H1 (cell line): ENCODE results near the gene CHAC1. TPM values are rescaled to one million over a fixed set of nuclear protein-coding genes. Genes with fewer than 3 reads are reported as not detected.

ENCODE experiments used
- CTCF ChIA-PET: fragments of 300-600 bp; sonication (Branson Sonifier 250); formaldehyde crosslinking; loops from one replicate; lab custom pipeline; 2021; ENCODE audit not compliant: partially characterized antibody; lab: Charles Lee
- POLR2A ChIA-PET: fragments of 300-600 bp; sonication (Branson Sonifier 250); formaldehyde crosslinking; loops from one replicate; lab custom pipeline; 2021; ENCODE audit warnings: inconsistent platforms; ENCODE audit not compliant: partially characterized antibody; lab: Charles Lee
- DNase-seq, 2 experiments: peaks; one replicate each; pipeline versions ENCODE4 v3.0.0 to v3.0.0-alpha.2; 2010 to 2022; ENCODE audit warnings: low spot score in 2 of 2, low read depth in 1 of 2, mixed read lengths in 1 of 2
- FAIRE-seq: peaks from 2 replicates; lab custom pipeline; 2011; peaks lifted over from hg19 to GRCh38; lab: Jason Lieb, UNC
- H2AFZ ChIP-seq: 2 replicates; pipeline ENCODE4 v1.8.1; 2012; ENCODE audit warnings: low read length, inconsistent platforms
- H2AK5ac ChIP-seq: 2 replicates; pipeline ENCODE4 v1.6.1; 2013; ENCODE audit warnings: low read depth, low read length
- H2BK120ac ChIP-seq: replicated peaks from 2 replicates; pipeline ENCODE3; 2013; ENCODE audit warnings: low read depth, low read length, inconsistent platforms
- H2BK12ac ChIP-seq: 2 replicates; pipeline ENCODE4 v1.6.1; 2013; ENCODE audit warnings: low read depth, low read length
- H2BK15ac ChIP-seq: 2 replicates; pipeline ENCODE4 v1.6.1; 2013; ENCODE audit warnings: low read length
- H2BK20ac ChIP-seq: 2 replicates; pipeline ENCODE4 v1.6.1; 2013; ENCODE audit warnings: low read length
- H2BK5ac ChIP-seq: 2 replicates; pipeline ENCODE4 v1.6.1; 2013; ENCODE audit warnings: low read depth, low read length
- H3K14ac ChIP-seq: 2 replicates; pipeline ENCODE4 v1.6.1; 2013; ENCODE audit warnings: inconsistent platforms; ENCODE audit not compliant: insufficient read length
- H3K18ac ChIP-seq: 2 replicates; pipeline ENCODE4 v1.6.1; 2013; ENCODE audit warnings: low read length; ENCODE audit errors: extremely low read depth
- H3K23ac ChIP-seq: 2 replicates; pipeline ENCODE4 v1.6.1; 2013; ENCODE audit warnings: inconsistent platforms; ENCODE audit not compliant: insufficient read length
- H3K23me2 ChIP-seq: 2 replicates; pipeline ENCODE4 v1.6.1; 2013; ENCODE audit warnings: low read depth, low read length
- H3K27ac ChIP-seq: 2 replicates; pipeline ENCODE4 v1.6.1; 2011; ENCODE audit warnings: low read depth, low read length, inconsistent platforms
- H3K27me3 ChIP-seq, 4 experiments: replicated peaks in 1 of 4; 1 replicate in 1 of 4; 2 replicates in 3 of 4; pipeline versions ENCODE4 v1.6.1 to v1.8.1; 2011 to 2013; ENCODE audit warnings: low read length in 3 of 4, mild to moderate bottlenecking in 3 of 4, inconsistent platforms in 2 of 4, mixed read lengths in 2 of 4, moderate library complexity in 1 of 4; ENCODE audit not compliant: control insufficient read depth in 3 of 4, insufficient read depth in 3 of 4; ENCODE audit errors: extremely low read depth in 1 of 4
- H3K36me3 ChIP-seq, 4 experiments: 2 replicates each; pipeline versions ENCODE4 v1.6.1 to v1.8.1; 2011 to 2013; ENCODE audit warnings: mild to moderate bottlenecking in 4 of 4, low read length in 3 of 4, moderate library complexity in 2 of 4, control low read depth in 1 of 4, inconsistent platforms in 1 of 4; ENCODE audit not compliant: insufficient read depth in 4 of 4, control insufficient read depth in 2 of 4
- H3K4ac ChIP-seq: replicated peaks from 2 replicates; pipeline ENCODE3; 2013; ENCODE audit warnings: low read length, low read depth, mixed read lengths, inconsistent platforms; ENCODE audit not compliant: insufficient read length
- H3K4me1 ChIP-seq, 4 experiments: replicated peaks in 1 of 4; 1 replicate in 1 of 4; 2 replicates in 3 of 4; pipeline versions ENCODE4 v1.6.1 to v1.8.1; 2011 to 2013; ENCODE audit warnings: low read length in 3 of 4, inconsistent platforms in 2 of 4, mixed read lengths in 1 of 4; ENCODE audit not compliant: insufficient read depth in 4 of 4, control insufficient read depth in 3 of 4
- H3K4me2 ChIP-seq, 2 experiments: 2 replicates each; pipeline versions ENCODE4 v1.6.1 to v1.8.1; 2011 to 2013; ENCODE audit warnings: low read depth in 2 of 2, low read length in 2 of 2, control low read depth in 1 of 2, inconsistent platforms in 1 of 2, mild to moderate bottlenecking in 1 of 2; ENCODE audit not compliant: insufficient read depth in 1 of 2
- H3K4me3 ChIP-seq, 4 experiments: fragments of 200-600, 300-600 bp in 1 of 4; sonication (generic), shearing (Covaris generic), sonication (Bioruptor Twin) in 1 of 4; 2 replicates each; pipeline versions ENCODE4 v1.5.1 to v1.8.1; 2011 to 2016; ENCODE audit warnings: low read length in 4 of 4, low read depth in 3 of 4, control low read depth in 2 of 4, inconsistent platforms in 2 of 4, mild to moderate bottlenecking in 2 of 4, mixed read lengths in 1 of 4, moderate library complexity in 1 of 4; ENCODE audit not compliant: insufficient read depth in 2 of 4; ENCODE audit errors: extremely low read depth in 1 of 4
- H3K56ac ChIP-seq: replicated peaks from 2 replicates; pipeline ENCODE3; 2013; ENCODE audit warnings: low read depth, mild to moderate bottlenecking, mixed read lengths, low read length, inconsistent platforms; ENCODE audit not compliant: insufficient read length
- H3K79me1 ChIP-seq: 2 replicates; pipeline ENCODE4 v1.6.1; 2013; ENCODE audit warnings: low read depth, low read length, control low read depth
- H3K79me2 ChIP-seq, 2 experiments: 2 replicates each; pipeline versions ENCODE4 v1.6.1 to v1.8.1; 2012 to 2013; ENCODE audit warnings: low read length in 2 of 2, mild to moderate bottlenecking in 2 of 2, inconsistent platforms in 1 of 2; ENCODE audit not compliant: insufficient read depth in 2 of 2, control insufficient read depth in 1 of 2
- H3K9ac ChIP-seq, 4 experiments: replicated peaks in 1 of 4; 1 replicate in 1 of 4; 2 replicates in 3 of 4; pipeline versions ENCODE4 v1.6.1 to v1.8.1; 2011 to 2013; ENCODE audit warnings: low read depth in 3 of 4, low read length in 3 of 4, control low read depth in 2 of 4, mild to moderate bottlenecking in 2 of 4, moderate library complexity in 2 of 4, inconsistent platforms in 1 of 4; ENCODE audit errors: extremely low read depth in 1 of 4
- H3K9me3 ChIP-seq, 2 experiments: 2 replicates each; pipeline versions ENCODE4 v1.6.1 to v1.8.1; 2012 to 2013; ENCODE audit warnings: mild to moderate bottlenecking in 2 of 2, moderate library complexity in 2 of 2, control low read depth in 1 of 2, inconsistent platforms in 1 of 2, low read depth in 1 of 2, low read length in 1 of 2, mixed read lengths in 1 of 2; ENCODE audit not compliant: insufficient read depth in 2 of 2
- H4K20me1 ChIP-seq, 2 experiments: replicated peaks in 1 of 2; 2 replicates each; pipeline versions ENCODE3 to v1.8.1; 2011 to 2013; ENCODE audit warnings: inconsistent platforms in 2 of 2, low read length in 2 of 2, mild to moderate bottlenecking in 1 of 2; ENCODE audit not compliant: insufficient read depth in 2 of 2, control insufficient read depth in 1 of 2
- H4K5ac ChIP-seq: 2 replicates; pipeline ENCODE4 v1.6.1; 2013; ENCODE audit warnings: low read length, low read depth, mixed read lengths, inconsistent platforms; ENCODE audit not compliant: insufficient read length
- H4K8ac ChIP-seq: 2 replicates; pipeline ENCODE4 v1.8.0; 2013; ENCODE audit warnings: mild to moderate bottlenecking, moderate library complexity, low read length, inconsistent platforms; ENCODE audit not compliant: insufficient read depth; ENCODE audit errors: extremely low read depth
- H4K91ac ChIP-seq: replicated peaks from 2 replicates; pipeline ENCODE3; 2013; ENCODE audit warnings: low read length, mixed read lengths, inconsistent platforms; ENCODE audit not compliant: insufficient read length
- ATF2 ChIP-seq: IDR thresholded peaks from 2 replicates; pipeline ENCODE4 v1.6.1; 2012; ENCODE audit warnings: low read length, inconsistent platforms
- BRCA1 ChIP-seq: IDR thresholded peaks from 2 replicates; pipeline ENCODE4 v1.6.1; 2012; ENCODE audit warnings: low read depth, low read length, improper control_type of control experiment
- CBX8 ChIP-seq: fragments of 300-800, 300-1000 bp; sonication (generic); IDR thresholded peaks from 2 replicates; pipeline ENCODE4 v1.7.1; 2016; ENCODE audit warnings: low read depth, low read length, borderline replicate concordance
- RFX5 ChIP-seq: IDR thresholded peaks from 2 replicates; pipeline ENCODE4 v1.6.1; 2011; ENCODE audit warnings: low read depth, low read length, improper control_type of control experiment, borderline replicate concordance
- SUZ12 ChIP-seq: fragments of 200-600 bp; sonication (generic); IDR thresholded peaks from 2 replicates; pipeline ENCODE4 v1.6.1; 2012; ENCODE audit warnings: mild to moderate bottlenecking, inconsistent platforms, low read length, moderate library complexity, mixed read lengths
- WGBS, 2 experiments: shearing (Covaris generic) in 1 of 2; methylation state at CpG; one replicate each; pipeline versions ENCODE4 v1.1.6 to v1.1.7; 2013 to 2015; ENCODE audit warnings: low lambda C conversion rate in 2 of 2, mixed read lengths in 2 of 2, inconsistent platforms in 1 of 2, low coverage in 1 of 2, missing lambda C conversion rate in 1 of 2; ENCODE audit not compliant: insufficient replicate concordance in 2 of 2, insufficient coverage in 1 of 2, insufficient read length in 1 of 2; ENCODE audit errors: extremely low coverage in 1 of 2, missing lambda C conversion rate in 1 of 2; 5-methylcytosine and 5-hydroxymethylcytosine counted together
- polyA plus RNA-seq, 7 experiments: library from polyadenylated mRNA; depleted of rRNA in 3 of 7; stranded (reverse) in 5 of 7; unstranded in 2 of 7; fragments of >200 nt in 5 of 7; fragments of 200-250 nt in 2 of 7; gene quantifications; 1 replicate in 5 of 7; 2 replicates in 1 of 7; 4 replicates in 1 of 7; pipeline versions ENCODE4 v1.2.1 to v1.2.3, GENCODE V29; 2011 to 2013; ENCODE audit warnings: missing spikeins in 2 of 7, mixed read lengths in 2 of 7
- total RNA-seq: library from RNA; stranded (reverse); fragmentation: NEBNext Ultra II Directional; extraction: Animal tissue kit (Norgen Biotek cat#: 25700); gene quantifications from 2 replicates; pipeline ENCODE4 v1.2.1, GENCODE V29; 2021

The CHAC1 gene
- total and polyA plus RNA-seq, 2 of the 8 experiments (the other 6 are each of a cell fraction or from before 2014, with no cell fraction given): 34.3 to 159 TPM

GRCh38 chr15:40915679-40916078 lies 37.6 kb upstream of the CHAC1 start:
- WGBS, 2 experiments: 84% methylated on average over 6 of the region's 6 CpGs; no CpG with 5 or more reads in 1 of the 2 experiments
- Histone ChIP-seq H2AK5ac (no peak overlapping the region), H4K5ac (no peak overlapping the region), H3K9ac (no peak overlapping the region), H3K4me3 (no peak overlapping the region), H4K8ac (no peak overlapping the region), H3K14ac (no peak overlapping the region), H2BK12ac (0 out of 2 replicates have a peak overlapping the region, but pooled peaks have one; percentile 33), H4K20me1 (no peaks in the 10 kb centered on the region), H2BK120ac (no peak overlapping the region), H3K23me2 (peaks cover 4% of the 10 kb centered on the region; the same call in 1 of the 2 replicates), H3K56ac (no peak overlapping the region), H3K4ac (no peak overlapping the region), H3K4me1 (peaks cover 0 to 34% (median 11%) of the 10 kb centered on the region in 4 experiments; a peak in 4 of 7 replicates), H3K79me1 (no peaks in the 10 kb centered on the region), H2BK20ac (no peak overlapping the region), H4K91ac (no peak overlapping the region), H3K9me3 (no peaks in the 10 kb centered on the region), H2BK15ac (no peak overlapping the region), H3K23ac (no peak overlapping the region), H3K27me3 (peaks cover 0 to 17% (median 1%) of the 10 kb centered on the region in 4 experiments; a peak in 4 of 7 replicates), H3K27ac (no peak overlapping the region), H2AFZ (no peak overlapping the region), H3K4me2 (no peak overlapping the region), H3K79me2 (no peaks in the 10 kb centered on the region), H3K18ac (no peak overlapping the region; the same call in none of the 2 replicates), H2BK5ac (no peak overlapping the region), H3K36me3 (no peaks in the 10 kb centered on the region)
- no peak for DNase-seq
- no peak for FAIRE-seq
- TF ChIP-seq RFX5 (no peak), BRCA1 (no peak), SUZ12 (no peak), CBX8 (no peak), ATF2 (no peak)
- POLR2A ChIA-PET: interaction anchor here (1.0 to 43.8 kb wide), 6 partner anchors 8 to 44 kb away, joined by 5 to 1505 read pairs (median 10); partner anchors contain the start of genes CHAC1 and DLL4
- CTCF ChIA-PET: interaction anchor here (0.7 to 24.4 kb wide), 16 partner anchors 12 to 548 kb away, joined by 3 to 619 read pairs (median 4); partner anchors contain the start of genes CHAC1, DLL4 and VPS18
